ENCODE measurements around the gene PPP3CB. TPM values are rescaled to one million over a fixed set of nuclear protein-coding genes. Genes with fewer than 3 reads are reported as not detected.

PPP3CB gene
- total RNA-seq, 1 donor from 2014 or later, result 29.2 TPM

DNA sequence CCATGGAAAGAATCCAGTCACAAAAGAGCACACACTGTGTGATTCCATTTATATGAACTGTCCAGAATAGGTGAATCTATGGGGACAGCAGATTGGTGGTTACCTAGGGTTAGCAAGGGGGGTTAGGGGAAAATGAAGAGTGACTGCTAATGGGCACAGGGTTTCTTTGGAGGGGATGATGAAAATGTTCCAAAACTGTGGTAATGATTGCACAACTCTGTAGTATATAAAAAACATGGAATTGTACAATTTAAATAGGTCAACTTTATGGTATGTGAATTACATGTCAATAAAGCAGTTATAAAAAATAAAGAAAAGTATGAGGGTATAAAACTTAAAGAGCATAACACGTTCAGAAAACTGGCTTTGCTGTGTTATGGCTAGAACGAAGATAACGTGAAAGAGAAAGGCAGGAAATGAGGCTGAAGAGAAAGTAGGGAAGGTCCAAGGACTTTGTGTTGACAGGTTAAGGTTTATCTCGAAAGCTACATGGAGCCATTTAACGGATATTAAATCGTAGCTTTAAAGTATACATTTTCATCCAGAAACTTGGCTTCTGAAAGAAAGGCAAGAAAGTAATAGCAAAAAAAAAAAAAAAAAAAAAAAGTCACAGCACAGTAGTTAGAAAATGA, 36.0 kb downstream of the PPP3CB start:
- peaks cover 5% of the 10 kb centered on the region for H3K36me3 ChIP-seq (ENCODE audit: insufficient read depth, low read length)
- no peak overlapping the region for H3K9ac ChIP-seq (ENCODE audit: low read length)
- H4K20me1 ChIP-seq (ENCODE audit: insufficient read depth, low read length), result peaks cover 3% of the 10 kb centered on the region
- no peaks in the 10 kb centered on the region for H3K4me1 Mint-ChIP-seq (ENCODE audit: low read depth, unreplicated experiment)
- no peak for FAIRE-seq
- no peak overlapping the region for H2AFZ ChIP-seq (ENCODE audit: low read depth, low read length)
- H3K4me3 ChIP-seq (ENCODE audit: insufficient read depth, low read depth, low read length), result no peak overlapping the region
- no peak overlapping the region for H3K4me2 ChIP-seq (ENCODE audit: low read length)
- no peaks in the 10 kb centered on the region for H3K9me3 ChIP-seq (ENCODE audit: insufficient read depth, low read depth, low read length)
- no peak overlapping the region for H3K27ac Mint-ChIP-seq (ENCODE audit: unreplicated experiment)
- H3K9me3 Mint-ChIP-seq (ENCODE audit: unreplicated experiment), result no peaks in the 10 kb centered on the region
- H3K27ac ChIP-seq (ENCODE audit: low read depth, low read length), result no peak overlapping the region
- TF ChIP-seq, protein P1, sequence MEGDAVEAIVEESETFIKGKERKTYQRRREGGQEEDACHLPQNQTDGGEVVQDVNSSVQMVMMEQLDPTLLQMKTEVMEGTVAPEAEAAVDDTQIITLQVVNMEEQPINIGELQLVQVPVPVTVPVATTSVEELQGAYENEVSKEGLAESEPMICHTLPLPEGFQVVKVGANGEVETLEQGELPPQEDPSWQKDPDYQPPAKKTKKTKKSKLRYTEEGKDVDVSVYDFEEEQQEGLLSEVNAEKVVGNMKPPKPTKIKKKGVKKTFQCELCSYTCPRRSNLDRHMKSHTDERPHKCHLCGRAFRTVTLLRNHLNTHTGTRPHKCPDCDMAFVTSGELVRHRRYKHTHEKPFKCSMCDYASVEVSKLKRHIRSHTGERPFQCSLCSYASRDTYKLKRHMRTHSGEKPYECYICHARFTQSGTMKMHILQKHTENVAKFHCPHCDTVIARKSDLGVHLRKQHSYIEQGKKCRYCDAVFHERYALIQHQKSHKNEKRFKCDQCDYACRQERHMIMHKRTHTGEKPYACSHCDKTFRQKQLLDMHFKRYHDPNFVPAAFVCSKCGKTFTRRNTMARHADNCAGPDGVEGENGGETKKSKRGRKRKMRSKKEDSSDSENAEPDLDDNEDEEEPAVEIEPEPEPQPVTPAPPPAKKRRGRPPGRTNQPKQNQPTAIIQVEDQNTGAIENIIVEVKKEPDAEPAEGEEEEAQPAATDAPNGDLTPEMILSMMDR (IDR thresholded peaks at IDR 0.05; ENCODE audit: insufficient read depth, low read depth, low read length), result no peak
- no peak for TF ChIP-seq EZH2 (IDR thresholded peaks at IDR 0.05; ENCODE audit: insufficient read depth, low read length)
- no peak overlapping the region for H3K4me3 Mint-ChIP-seq (ENCODE audit: unreplicated experiment)
- H3K36me3 Mint-ChIP-seq (ENCODE audit: low read depth, unreplicated experiment), result peaks cover 13% of the 10 kb centered on the region
- no peaks in the 10 kb centered on the region for H3K4me1 ChIP-seq (ENCODE audit: insufficient read depth, low read length)
- no peaks in the 10 kb centered on the region for H3K27me3 Mint-ChIP-seq (ENCODE audit: low read depth, unreplicated experiment)
- H3K79me2 ChIP-seq (ENCODE audit: insufficient read depth, low read length), result no peaks in the 10 kb centered on the region
- no peaks in the 10 kb centered on the region for H3K27me3 ChIP-seq (ENCODE audit: insufficient read depth, low read length)
- no peak for DNase-seq (ENCODE audit: low read depth)

DNA sequence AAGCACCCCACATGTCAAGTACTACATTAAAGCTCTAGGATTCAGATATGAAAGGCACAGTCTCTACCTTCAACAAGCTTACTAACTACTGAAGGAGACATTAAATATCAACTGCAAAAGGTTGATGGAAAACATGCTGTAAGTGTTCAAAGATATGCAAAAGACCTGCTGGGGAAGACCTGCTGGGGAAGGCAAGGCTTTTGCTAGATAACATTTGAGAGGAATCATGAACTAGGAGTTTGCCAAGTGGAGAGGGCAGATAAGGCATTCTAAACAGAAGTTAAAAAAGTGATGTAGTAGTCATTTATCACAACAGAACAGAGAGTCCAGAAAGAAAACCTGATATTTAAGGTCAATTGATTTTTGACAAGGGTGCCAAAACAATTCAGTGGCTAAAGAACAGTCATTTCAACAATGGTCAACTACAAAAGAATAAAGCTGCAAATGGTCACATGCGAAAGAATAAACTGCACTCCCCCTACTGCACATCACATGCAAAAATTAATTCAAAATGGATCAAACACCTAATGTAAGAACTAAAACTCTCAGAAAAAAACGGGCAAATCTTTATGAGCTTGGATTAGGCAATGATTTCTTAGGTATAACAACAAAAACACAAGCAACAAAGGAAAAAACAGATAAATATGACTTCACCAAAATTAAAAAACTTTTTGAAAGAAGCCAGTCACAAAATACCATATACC, 39.5 kb downstream of the PPP3CB start:
- no peaks in the 10 kb centered on the region for H3K9me3 ChIP-seq (ENCODE audit: insufficient read depth, low read depth, low read length)
- H3K27me3 ChIP-seq (ENCODE audit: insufficient read depth, low read length), result no peaks in the 10 kb centered on the region
- H3K27ac ChIP-seq (ENCODE audit: low read depth, low read length), result no peak overlapping the region
- H4K20me1 ChIP-seq (ENCODE audit: insufficient read depth, low read length), result peaks cover 3% of the 10 kb centered on the region
- H3K4me1 ChIP-seq (ENCODE audit: insufficient read depth, low read length), result no peaks in the 10 kb centered on the region
- Mint-ChIP-seq H3K4me3 (ENCODE audit: unreplicated experiment) (no peak overlapping the region), H3K9me3 (ENCODE audit: unreplicated experiment) (no peaks in the 10 kb centered on the region), H3K36me3 (ENCODE audit: low read depth, unreplicated experiment) (no peaks in the 10 kb centered on the region), H3K4me1 (ENCODE audit: low read depth, unreplicated experiment) (no peaks in the 10 kb centered on the region), H3K27me3 (ENCODE audit: low read depth, unreplicated experiment) (no peaks in the 10 kb centered on the region), H3K27ac (ENCODE audit: unreplicated experiment) (no peak overlapping the region)
- H3K9ac ChIP-seq (ENCODE audit: low read length), result no peak overlapping the region
- peaks cover 13% of the 10 kb centered on the region for H3K36me3 ChIP-seq (ENCODE audit: insufficient read depth, low read length)
- no peak overlapping the region for H3K4me3 ChIP-seq (ENCODE audit: insufficient read depth, low read depth, low read length)
- no peak overlapping the region for H3K4me2 ChIP-seq (ENCODE audit: low read length)
- no peaks in the 10 kb centered on the region for H3K79me2 ChIP-seq (ENCODE audit: insufficient read depth, low read length)
- TF ChIP-seq, protein P1 (IDR thresholded peaks at IDR 0.05; ENCODE audit: insufficient read depth, low read depth, low read length), result no peak
- no peak for TF ChIP-seq EZH2 (IDR thresholded peaks at IDR 0.05; ENCODE audit: insufficient read depth, low read length)
- no peak for DNase-seq (ENCODE audit: low read depth)
- H2AFZ ChIP-seq (ENCODE audit: low read depth, low read length), result no peak overlapping the region
- no peak for FAIRE-seq

DNA sequence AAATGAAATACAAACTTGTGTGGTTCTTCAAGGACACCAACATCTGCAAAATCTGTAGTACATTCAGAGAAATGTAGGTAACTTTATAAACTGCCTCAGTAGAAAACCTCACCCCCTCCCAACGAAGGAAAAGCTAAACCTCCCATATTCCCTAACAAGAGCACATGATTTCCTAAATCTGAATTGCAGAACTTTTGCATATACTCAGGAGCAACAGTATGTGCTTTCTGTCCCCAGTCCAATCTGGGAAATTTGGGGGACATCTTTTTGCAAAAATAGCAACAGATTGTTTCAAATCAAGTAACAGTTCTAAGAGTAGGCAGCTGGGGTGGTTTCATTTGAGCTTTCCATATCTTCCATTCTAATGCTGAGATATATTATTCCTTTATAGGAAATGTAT, 46.7 kb downstream of the PPP3CB start:
- no peaks in the 10 kb centered on the region for H4K20me1 ChIP-seq (ENCODE audit: insufficient read depth, low read length)
- no peak for DNase-seq (ENCODE audit: low read depth)

More for the DNA sequence above, 46.7 kb downstream of the PPP3CB start:
- Mint-ChIP-seq H3K4me3 (ENCODE audit: unreplicated experiment) (no peak overlapping the region), H3K27ac (ENCODE audit: unreplicated experiment) (no peak overlapping the region), H3K36me3 (ENCODE audit: low read depth, unreplicated experiment) (no peaks in the 10 kb centered on the region), H3K9me3 (ENCODE audit: unreplicated experiment) (no peaks in the 10 kb centered on the region), H3K4me1 (ENCODE audit: low read depth, unreplicated experiment) (no peaks in the 10 kb centered on the region), H3K27me3 (ENCODE audit: low read depth, unreplicated experiment) (no peaks in the 10 kb centered on the region)
- Histone ChIP-seq H3K4me1 (ENCODE audit: insufficient read depth, low read length) (no peaks in the 10 kb centered on the region), H3K27me3 (ENCODE audit: insufficient read depth, low read length) (no peaks in the 10 kb centered on the region), H3K9me3 (ENCODE audit: insufficient read depth, low read depth, low read length) (no peaks in the 10 kb centered on the region), H2AFZ (ENCODE audit: low read depth, low read length) (no peak overlapping the region), H3K9ac (ENCODE audit: low read length) (no peak overlapping the region), H3K27ac (ENCODE audit: low read depth, low read length) (no peak overlapping the region), H3K79me2 (ENCODE audit: insufficient read depth, low read length) (no peaks in the 10 kb centered on the region), H3K36me3 (ENCODE audit: insufficient read depth, low read length) (peaks cover 26% of the 10 kb centered on the region), H3K4me3 (ENCODE audit: insufficient read depth, low read depth, low read length) (no peak overlapping the region), H3K4me2 (ENCODE audit: low read length) (no peak overlapping the region)
- no peak for TF ChIP-seq EZH2 (IDR thresholded peaks at IDR 0.05; ENCODE audit: insufficient read depth, low read length)
- TF ChIP-seq, protein P1 (IDR thresholded peaks at IDR 0.05; ENCODE audit: insufficient read depth, low read depth, low read length), result no peak
- FAIRE-seq, result no peak
